Right atrium auricular region (tissue), 2 donors: ENCODE data around the gene VSTM2L. TPM values are rescaled to one million over a fixed set of nuclear protein-coding genes. Genes with fewer than 3 reads are reported as not detected.

ENCODE experiments used
- DNase-seq: peaks from one replicate; pipeline ENCODE4 v3.0.0-alpha.2; 2019; ENCODE audit warnings: low spot score
- H3K27ac ChIP-seq, 2 donors: fragments of 200-600 bp; sonication (generic); 1 replicate in 1 of 2; 2 replicates in 1 of 2; pipeline ENCODE4 v1.5.1; 2016 to 2019
- H3K27me3 ChIP-seq, 2 donors: fragments of 200-600 bp; sonication (generic); one replicate each; pipeline versions ENCODE4 v1.5.1 to v1.6.0; 2017 to 2019
- H3K36me3 ChIP-seq: fragments of 200-600 bp; sonication (generic); one replicate; pipeline ENCODE4 v1.5.1; 2016
- H3K4me1 ChIP-seq, 2 donors: fragments of 200-600 bp; sonication (generic); one replicate each; pipeline versions ENCODE4 v1.5.1 to v1.6.0; 2017 to 2019
- H3K4me3 ChIP-seq, 2 donors: fragments of 200-600 bp; sonication (generic); 1 replicate in 1 of 2; 2 replicates in 1 of 2; pipeline ENCODE4 v1.5.1; 2017 to 2019; ENCODE audit warnings: mild to moderate bottlenecking in 1 of 2, moderate library complexity in 1 of 2
- H3K9me3 ChIP-seq, 2 donors: fragments of 200-600 bp; sonication (generic); one replicate each; pipeline ENCODE4 v1.5.1; 2019
- CTCF ChIP-seq, 2 donors: fragments of 200-600 bp; sonication (generic); IDR thresholded peaks; one replicate each; pipeline ENCODE4 v1.5.1; 2019; ENCODE audit warnings: antibody characterized with exemption in 2 of 2
- total RNA-seq, 2 donors: library from RNA; depleted of rRNA; stranded (reverse); fragments of >200 nt; gene quantifications; one replicate each; pipeline ENCODE4 v1.1.0, GENCODE V29; 2016

VSTM2L gene
- total RNA-seq, 2 donors from 2014 or later: 97.4 to 303 TPM

GRCh38 chr20:37944456-37944981 is 41.6 kb downstream of the VSTM2L start:
- Histone ChIP-seq H3K36me3 (no peaks in the 10 kb centered on the region), H3K4me1 (no peaks in the 10 kb centered on the region), H3K9me3 (no peaks in the 10 kb centered on the region), H3K4me3 (no peak overlapping the region), H3K27me3 (no peaks in the 10 kb centered on the region), H3K27ac (no peak overlapping the region)
- no peak for DNase-seq
- TF ChIP-seq CTCF (IDR thresholded peaks at IDR 0.05): no peak

GRCh38 chr20:37945091-37945547 is 42.2 kb downstream of the VSTM2L start:
- no peak overlapping the region for H3K4me3 ChIP-seq
- DNase-seq: no peak
- H3K9me3 ChIP-seq: no peaks in the 10 kb centered on the region
- H3K27me3 ChIP-seq: no peaks in the 10 kb centered on the region
- no peak for TF ChIP-seq CTCF (IDR thresholded peaks at IDR 0.05)
- no peak overlapping the region for H3K27ac ChIP-seq
- no peaks in the 10 kb centered on the region for H3K36me3 ChIP-seq
- no peaks in the 10 kb centered on the region for H3K4me1 ChIP-seq

GRCh38 chr20:37946946-37947345 is 44.0 kb downstream of the VSTM2L start:
- Histone ChIP-seq H3K36me3 (no peaks in the 10 kb centered on the region), H3K9me3 (no peaks in the 10 kb centered on the region), H3K4me1 (no peaks in the 10 kb centered on the region), H3K27me3 (no peaks in the 10 kb centered on the region), H3K27ac (no peak overlapping the region), H3K4me3 (no peak overlapping the region)
- DNase-seq: peak; percentile 21
- TF ChIP-seq CTCF (IDR thresholded peaks at IDR 0.05): no peak

GRCh38 chr20:37947943-37948342 is 45.0 kb downstream of the VSTM2L start:
- Histone ChIP-seq H3K9me3 (no peaks in the 10 kb centered on the region), H3K27ac (no peak overlapping the region), H3K27me3 (no peaks in the 10 kb centered on the region), H3K4me3 (no peak overlapping the region), H3K4me1 (no peaks in the 10 kb centered on the region), H3K36me3 (no peaks in the 10 kb centered on the region)
- TF ChIP-seq CTCF (IDR thresholded peaks at IDR 0.05): no peak
- DNase-seq: no peak

GRCh38 chr20:37948956-37949355 is 46.0 kb downstream of the VSTM2L start:
- H3K4me3 ChIP-seq: no peak overlapping the region
- no peaks in the 10 kb centered on the region for H3K27me3 ChIP-seq
- no peaks in the 10 kb centered on the region for H3K4me1 ChIP-seq
- no peaks in the 10 kb centered on the region for H3K36me3 ChIP-seq
- no peak overlapping the region for H3K27ac ChIP-seq
- DNase-seq: peak; percentile 30
- TF ChIP-seq CTCF (IDR thresholded peaks at IDR 0.05): no peak
- no peaks in the 10 kb centered on the region for H3K9me3 ChIP-seq

GRCh38 chr20:37954190-37954589 is 51.3 kb downstream of the VSTM2L start:
- Histone ChIP-seq H3K4me3 (no peak overlapping the region), H3K4me1 (no peaks in the 10 kb centered on the region), H3K9me3 (no peaks in the 10 kb centered on the region), H3K27ac (no peak overlapping the region), H3K36me3 (no peaks in the 10 kb centered on the region), H3K27me3 (no peaks in the 10 kb centered on the region)
- no peak for DNase-seq
- no peak for TF ChIP-seq CTCF (IDR thresholded peaks at IDR 0.05)
